ENCODE data around the gene NOS1.
"Not testable (repeated sequence)": the region's sequence is repeated elsewhere in the genome, so short reads cannot be mapped to it uniquely, and the experiment has no call there.

NOS1 gene

DNA sequence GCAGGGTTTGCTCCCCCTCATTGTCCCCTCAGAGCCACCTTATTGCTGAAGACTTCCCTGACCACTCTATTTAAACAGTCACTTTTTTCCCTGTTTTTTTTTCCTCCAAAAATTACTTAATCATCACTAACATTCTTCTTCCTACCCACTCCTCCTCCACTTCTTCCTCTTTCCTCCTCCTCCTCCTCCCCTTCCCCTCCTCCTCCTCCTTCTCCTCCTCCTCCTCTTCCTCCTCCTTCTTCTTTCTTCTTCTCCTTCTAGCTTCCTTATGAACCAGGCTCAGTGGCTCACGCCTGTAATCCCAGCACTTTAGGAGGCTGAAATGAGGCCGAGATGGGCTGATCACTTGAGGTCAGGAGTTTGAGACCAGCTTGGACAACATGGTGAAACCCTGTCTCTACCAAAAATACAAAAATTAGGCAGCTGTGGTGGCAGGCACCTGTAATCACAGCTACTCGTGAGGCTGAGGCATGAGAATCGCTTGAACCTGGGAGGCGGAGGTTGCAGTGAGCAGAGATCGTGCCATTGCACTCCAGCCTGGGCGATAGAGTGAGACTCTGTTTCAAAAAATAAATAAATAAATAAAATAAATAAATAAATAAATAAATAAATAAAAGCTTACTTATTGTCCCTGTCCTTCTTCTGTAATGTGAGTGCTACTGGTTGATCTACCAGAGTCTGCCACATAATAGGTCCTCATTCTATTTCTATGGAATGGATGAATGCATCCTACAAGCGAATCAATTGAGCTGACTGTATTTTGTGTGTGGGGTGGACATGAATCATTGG lies 161.3 kb downstream of the NOS1 start:
- DNase-seq = not testable (repeated sequence)

DNA sequence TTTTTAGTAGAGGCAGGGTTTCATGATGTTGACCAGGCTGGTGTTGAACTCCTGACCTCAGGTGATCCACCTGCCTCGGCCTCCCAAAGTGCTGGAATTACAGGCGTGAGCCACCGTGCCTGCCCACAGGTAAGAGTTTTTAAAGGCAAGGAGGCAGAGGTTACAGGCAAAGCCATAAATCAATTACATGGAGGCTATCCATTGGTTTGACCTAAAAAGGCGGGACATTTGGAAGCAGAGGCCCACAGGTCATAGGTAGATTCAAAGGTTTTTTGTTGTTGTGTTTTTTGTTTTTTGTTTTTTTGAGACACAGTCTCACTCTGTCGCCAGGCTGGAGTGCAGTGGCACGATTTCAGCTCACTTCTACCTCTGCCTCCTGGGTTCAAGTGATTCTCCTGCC lies 165.1 kb downstream of the NOS1 start:
- DNase-seq = not testable (repeated sequence)

DNA sequence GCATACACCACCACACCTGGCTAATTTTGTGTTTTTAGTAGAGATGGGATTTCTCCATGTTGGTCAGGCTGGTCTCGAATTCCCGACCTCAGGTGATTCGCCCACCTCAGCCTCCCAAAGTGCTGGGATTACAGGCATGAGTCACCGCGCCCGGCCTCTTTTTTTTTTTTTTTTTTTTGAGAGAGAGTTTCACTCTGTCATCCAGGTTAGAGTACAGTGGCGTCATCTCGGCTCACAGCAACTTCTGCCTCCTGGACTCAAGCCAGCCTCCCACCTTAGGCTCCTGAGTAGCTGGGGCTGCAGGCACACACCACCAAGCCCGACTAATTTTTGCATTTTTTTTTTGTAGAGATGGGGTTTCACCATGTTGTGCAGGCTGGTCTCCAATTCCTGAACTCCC lies 166.4 kb downstream of the NOS1 start:
- DNase-seq = not testable (repeated sequence)

DNA sequence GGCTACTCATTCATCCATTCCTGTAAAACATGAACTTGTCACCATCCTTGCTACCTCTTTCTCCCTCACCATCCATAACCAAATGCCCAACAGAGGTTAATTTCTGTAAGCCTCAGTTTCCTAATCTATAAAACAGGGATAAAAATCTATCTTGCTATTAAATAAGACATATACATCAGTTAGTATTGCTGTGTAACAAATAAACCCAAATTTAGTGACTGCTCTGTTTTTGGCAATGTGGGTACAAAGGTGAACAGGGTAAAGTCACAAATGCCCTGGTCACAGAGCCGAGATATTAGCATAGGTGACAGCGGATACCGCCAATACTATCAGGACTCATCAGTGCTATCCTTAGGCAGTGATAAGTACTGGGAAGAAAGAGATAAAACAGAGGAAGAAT lies 167.5 kb downstream of the NOS1 start:
- no peak for DNase-seq

DNA sequence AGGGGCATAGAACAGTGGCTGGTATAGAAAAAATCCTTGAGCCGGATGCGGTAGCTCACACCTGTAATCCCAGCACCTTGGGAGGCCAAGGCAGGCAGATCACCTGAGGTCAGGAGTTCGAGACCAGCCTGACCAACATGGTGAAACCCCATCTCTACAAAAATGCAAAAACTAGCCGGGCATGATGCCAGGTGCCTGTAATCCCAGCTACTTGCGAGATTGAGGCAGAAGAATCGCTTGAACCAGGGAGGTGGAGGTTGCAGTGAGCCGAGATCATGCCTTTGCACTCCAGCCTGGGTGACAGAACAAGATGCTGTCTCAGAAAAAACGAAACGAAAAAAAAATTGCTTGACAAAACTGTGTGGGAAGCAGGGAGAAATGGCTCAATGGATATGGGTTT lies 168.8 kb downstream of the NOS1 start:
- not testable (repeated sequence) for DNase-seq

DNA sequence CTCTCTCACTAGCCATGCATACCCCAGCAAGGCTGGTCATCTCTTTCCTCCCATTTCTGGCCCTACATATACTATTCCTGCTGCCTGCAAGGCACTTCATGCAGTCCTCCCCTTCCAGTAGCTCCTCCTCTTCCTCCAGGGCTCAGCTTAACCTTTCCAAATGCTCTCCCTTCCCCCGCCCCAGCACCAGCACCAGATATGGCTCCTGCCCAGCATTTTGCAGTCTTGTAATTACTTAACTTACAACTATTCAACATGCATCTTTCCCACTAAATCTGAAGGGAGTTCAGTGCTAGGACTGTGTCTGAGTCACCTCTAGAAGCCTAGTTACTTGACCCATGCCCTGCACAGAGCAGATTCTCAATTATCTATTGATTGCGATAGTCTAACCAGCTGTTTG lies 169.4 kb downstream of the NOS1 start:
- DNase-seq = no peak

DNA sequence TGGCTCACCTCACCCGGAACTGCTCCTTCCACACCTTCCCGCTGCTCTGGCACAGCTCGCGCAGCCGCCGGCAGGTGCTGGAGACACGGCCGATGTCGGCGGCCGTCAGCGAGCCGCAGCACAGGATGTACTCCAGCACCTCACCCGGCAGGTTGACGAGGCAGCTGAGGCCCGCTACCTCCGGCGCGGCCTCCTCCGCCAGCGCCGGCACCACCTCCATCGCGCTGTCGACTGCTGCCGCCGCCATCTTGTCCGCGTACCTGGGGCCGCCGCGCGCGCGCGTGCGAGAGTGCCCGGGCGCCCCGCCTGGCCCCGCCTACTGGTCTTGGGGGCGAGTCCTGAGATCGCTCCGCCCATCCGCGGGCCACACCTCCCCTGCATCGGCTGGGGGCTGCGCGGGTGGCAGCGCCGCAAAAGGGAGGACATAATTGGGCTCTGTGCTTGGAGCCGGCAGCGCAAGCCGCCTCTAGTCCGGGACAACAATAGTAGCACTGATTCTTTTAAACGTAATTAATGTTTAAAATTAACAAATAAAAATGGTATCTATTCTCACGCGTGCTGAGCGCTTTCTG lies 171.1 kb downstream of the NOS1 start, which contains the start of gene FBXO21:
Gene FBXO21, minus strand, starts transcription at position 261 of the 572 bp plus-strand sequence. Its CDS starts 14 bp downstream, at position 247.
- DNase-seq = peak; percentile 91

DNA sequence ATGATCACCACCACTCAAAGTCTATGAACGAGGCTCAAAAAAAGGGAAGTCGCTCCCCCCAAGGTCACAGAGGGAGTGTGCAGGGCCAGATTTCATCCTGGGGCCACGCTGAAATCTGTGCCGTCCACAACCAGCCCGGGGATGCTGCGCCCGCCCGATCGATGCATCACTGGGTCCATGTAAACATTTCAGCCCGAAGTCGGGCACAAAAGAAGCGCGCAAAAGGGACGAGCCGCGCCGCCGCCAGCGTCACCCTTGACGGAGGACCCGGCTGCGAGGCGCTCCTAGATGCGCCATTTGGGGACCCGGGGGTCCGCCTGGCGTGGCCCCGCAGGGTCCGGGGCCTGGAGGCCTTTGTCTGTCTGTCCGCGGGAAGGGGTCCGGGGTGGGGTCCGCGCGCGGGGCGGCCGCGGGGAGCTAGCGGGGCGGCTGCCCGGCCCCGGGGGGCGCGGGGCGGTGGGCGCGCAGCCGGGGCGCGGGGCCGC lies 171.7 kb downstream of the NOS1 start:
- peak; percentile 18 for DNase-seq

DNA sequence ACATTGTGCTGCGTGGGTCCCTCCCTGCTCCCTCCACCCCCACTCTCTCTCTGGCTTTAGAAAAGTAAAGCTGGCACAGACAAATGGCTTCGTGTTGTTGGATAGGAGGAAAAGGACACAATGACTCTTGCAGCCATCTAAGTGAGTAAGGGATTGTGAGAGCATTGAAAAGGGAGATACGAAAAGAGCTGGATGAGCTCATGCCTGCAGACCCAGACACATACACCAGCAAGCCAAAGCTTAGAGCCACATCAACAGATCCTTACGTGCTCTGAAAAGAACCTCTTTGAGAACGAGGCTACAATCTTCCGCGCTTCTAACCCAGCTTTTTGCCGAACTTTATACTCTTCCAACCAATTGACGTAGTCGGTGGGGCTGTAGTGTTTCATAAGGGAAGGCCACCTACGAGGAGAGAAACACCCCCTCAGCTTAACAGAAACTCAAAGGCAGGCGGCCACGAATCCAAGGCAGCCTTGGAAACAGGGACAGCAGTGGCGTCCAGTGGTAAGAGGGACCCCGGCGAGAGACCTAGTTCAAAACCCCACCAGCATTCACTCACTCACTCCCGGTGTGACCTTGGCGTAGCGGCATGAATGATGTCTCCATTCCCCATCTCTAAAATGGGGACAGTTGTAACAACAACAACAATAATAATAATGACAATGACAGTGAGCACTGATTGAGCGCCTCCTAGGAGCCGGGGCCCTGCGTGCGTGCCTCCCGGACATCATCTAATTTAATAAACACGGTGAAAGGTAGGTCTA lies 172.3 kb downstream of the NOS1 start:
- DNase-seq = no peak

DNA sequence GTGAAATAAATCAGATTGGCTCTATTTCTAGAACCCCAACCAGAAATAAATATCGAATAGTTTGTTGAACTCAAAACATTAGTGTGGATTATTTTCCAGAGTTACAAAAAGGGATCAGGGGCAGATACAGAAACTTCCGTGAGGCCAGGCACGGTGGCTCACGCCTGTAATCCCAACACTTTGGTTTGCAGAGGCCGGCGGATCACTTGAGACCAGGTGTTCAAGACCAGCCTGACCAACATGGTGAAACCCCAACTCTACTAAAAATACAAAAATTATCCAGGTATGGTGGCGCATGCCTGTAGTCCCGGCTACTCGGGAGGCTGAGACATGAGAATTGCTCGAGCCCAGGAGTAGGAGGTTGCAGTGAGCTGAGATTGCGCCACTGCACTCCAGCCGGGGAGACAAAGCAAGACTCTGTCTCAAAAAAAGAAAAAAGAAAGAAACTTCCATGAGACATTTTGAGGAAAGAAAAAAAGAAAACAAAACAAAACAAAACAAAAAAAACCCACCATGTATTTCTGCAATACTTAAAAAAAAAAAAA lies 173.2 kb downstream of the NOS1 start:
- DNase-seq = no peak

DNA sequence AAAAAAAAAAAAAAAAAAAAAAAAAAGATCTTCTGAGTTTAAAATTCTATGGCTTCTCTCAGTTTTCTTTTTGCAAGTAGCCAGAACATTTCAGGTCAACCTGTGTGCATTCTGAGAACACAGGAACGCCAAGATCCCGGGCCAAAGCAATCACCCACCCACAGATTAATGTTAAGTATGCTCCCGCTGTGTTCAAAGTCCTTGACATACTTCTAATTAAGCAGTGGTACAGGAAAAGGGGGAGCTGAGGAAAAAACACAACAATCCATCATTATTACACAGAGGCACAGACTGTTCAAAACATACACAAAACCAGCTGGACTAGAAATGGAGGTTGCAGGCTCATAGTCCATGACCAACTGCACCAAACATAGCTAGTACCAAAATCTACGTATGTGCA lies 174.0 kb downstream of the NOS1 start:
- DNase-seq = no peak

DNA sequence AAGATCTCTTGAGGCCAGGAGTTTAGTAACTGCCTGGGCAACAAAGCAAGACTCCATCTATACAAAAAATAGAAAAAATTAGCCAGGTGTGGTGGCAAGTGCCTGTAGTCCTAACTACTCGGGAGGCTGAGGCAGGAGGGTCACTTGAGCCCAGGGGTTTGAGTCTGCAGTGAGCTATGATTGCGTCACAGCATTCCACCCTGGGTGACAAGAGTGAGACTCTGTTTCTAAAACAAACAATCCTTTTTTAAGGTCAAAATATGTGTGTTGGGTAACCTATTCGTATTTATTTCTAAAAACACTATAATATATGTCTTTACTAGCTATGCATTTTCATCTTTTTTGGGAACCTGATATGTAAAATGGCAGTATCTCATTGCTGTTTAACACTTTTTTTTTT lies 178.6 kb downstream of the NOS1 start:
- DNase-seq = no peak

DNA sequence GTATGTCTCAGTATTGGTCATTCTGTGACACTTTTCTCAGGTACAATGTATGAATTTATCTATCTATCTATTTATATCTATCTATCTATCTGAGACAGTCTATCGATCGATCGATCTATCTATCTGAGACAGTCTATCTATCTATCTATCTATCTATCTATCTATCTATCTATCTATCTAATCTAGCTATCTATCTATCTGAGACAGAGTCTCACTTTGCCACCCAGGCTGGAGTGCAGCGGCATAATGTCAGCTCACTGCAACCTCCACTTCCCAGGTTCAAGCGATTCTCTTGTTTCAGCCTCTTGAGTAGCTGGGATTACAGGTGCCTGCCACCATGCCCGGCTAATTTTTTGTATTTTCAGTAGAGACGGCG lies 180.0 kb downstream of the NOS1 start:
- not testable (repeated sequence) for DNase-seq

DNA sequence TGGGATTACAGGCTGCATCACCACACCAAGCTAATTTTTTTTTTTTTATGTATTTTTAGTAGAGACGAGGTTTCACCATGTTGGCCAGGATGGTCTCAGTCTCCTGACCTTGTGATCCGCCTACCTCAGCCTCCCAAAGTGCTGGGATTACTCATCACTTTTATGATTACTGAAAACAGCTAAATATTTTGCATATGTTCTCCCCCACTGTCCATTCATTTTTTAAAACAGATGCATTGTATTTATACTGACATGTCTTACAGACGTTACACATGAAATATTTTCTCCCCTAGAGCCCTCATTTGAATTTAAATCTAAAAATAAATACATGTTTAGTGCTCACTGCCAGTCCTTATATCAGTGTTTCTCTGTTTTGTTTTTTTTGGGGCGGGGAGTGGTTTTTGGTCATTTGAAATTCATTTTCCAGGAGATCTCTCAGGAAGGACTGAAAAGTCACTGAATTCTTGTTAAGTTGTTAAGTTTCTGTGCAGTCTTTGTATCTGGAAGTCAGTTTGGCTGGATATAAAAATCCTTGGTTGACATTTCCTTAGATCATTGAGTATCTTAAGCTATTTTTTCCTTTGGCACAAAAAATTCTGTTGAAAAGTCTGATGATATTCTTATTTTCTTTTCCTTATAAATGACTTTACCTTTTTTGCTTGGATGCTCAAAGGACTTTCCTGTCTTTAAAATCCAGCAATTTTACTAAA lies 180.5 kb downstream of the NOS1 start:
- DNase-seq = no peak

DNA sequence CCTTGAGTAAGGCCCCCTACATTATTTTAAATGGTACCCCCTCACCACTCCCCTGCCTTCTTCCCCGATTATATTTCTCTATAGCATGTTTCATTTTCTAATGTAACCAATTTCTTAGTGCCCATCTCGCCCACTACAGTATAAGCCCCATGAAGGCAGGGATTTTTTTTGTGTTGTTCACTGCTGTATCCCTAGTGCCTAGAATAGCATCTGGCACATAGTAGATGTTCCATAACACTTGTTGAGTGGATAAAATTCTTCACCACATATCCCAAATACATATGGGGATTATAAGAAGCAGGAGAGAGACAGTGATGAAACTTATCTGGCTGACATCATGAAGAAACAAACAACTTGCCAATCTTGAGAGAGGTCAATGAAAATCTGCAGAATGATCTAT lies 182.7 kb downstream of the NOS1 start:
- no peak for DNase-seq

DNA sequence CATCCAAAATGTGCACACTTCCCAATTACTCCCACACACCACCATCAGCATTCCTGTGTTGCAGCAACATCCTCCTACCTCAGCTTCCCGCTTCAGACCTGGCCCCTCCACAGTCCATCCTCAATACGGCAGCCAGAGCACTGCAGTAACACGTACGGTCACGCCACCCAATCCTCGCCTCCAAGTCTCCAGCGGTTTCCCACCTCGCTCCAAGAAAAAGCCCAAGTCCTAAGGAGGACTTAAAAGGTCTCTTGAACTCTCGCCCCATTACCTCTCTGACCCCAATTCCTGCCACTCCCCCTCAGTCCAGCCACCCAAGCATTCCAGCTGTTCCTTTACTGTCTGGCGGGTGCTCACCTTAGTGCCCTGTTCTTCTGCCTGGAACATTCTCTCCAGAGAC lies 183.1 kb downstream of the NOS1 start:
- no peak for DNase-seq

DNA sequence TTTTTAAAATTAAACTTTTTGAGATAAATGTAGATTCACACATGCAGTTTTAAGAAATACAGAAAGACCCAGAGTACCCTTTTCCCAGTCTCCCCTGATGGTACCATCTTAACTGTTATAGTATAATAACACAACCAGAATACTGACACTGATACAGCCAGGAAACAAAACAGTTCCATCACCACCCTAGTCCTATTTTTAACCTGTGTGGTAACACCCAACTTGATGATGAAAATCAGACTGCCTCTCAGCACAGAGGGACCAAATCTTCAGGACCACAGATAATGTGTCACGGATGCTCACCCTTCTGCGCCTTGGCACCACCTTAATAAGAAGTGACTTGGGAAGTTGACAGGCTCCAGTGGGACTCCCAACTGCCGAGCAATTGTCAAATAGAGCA lies 189.3 kb downstream of the NOS1 start:
- no peak for DNase-seq

DNA sequence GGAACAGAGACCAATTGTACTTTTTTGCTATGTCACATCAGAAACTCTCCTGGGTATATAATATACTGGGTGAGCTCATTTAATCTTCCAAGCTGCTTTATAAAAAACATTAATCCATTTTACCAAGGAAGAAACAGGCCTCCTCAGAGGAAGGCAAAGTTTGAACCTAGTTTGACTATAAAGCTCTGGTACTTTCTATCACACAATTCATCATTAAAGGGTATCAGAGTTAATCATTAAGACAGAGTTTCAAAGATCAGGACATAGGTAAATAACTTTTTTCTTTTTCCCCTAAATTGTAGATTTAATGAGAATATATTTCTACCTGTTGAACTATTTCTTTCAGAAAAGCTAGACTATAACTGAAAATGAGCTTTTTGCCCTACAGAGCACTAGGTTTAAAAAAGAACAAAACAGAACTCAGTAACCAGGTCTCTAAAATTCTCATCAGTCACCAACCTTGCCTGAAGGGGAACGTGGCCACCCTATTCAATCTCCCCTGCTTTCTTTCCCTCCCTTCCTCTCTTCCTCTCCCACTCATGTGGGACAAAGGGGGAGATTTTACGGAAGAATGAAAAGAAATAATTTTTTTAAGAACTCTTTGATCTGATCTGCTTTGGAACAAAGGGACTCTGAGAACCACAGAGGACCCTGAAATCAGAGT lies 189.8 kb downstream of the NOS1 start:
- no peak for DNase-seq

DNA sequence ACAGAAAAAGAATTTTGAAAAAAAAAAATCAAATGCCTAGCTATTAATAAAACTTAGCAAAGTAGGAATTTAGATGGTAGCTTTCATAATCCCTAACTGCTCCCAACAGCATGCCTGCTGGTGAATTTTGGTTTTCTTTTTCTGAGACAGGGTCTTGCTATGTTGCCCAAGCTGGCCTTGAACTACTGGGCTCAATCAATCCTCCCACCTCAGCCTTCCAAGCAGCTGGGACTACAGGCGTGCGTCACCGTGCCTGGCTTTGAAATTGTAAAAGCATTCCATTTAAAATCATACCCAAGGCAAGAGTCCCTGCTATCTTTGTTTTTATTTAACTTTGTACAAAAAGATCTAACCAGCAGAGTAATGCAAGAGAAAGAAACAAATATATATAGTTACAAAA lies 191.9 kb downstream of the NOS1 start:
- no peak for DNase-seq

DNA sequence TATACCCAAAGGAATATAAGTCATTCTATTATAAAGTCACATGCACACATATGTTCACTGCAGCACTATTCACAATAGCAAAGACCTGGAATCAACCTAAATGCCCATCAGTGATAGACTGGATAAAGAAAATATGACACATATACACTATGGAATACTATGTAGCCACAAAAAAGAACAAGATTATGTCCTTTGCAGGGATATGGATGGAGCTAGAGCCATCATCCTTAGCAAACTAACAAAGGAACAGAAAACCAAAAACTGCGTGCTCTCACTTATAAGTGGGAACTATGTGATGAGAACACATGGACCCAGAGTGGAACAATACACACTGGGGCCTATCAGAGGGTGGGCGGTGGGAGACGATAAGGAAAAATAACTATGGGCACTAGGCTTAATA lies 192.4 kb downstream of the NOS1 start:
- no peak for DNase-seq

DNA sequence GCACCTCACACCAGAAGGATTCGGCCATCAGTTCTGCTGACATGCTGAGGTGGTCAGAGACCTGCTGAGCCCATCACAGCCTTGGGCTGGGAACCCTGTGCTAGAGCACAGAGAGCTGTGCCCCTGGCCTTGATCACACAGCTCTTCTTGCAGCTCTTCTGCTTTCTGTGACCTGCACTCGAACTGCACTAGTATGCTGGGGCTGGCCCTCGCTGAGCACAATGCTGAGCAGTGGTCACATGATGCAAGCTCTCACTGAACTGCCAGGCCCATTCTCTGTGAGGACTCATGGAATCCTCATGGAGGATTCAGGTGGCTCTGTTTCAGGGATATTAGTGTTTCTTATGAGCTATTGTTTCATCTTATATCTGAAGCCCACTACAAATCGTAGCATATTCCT lies 193.7 kb downstream of the NOS1 start:
- DNase-seq = no peak

DNA sequence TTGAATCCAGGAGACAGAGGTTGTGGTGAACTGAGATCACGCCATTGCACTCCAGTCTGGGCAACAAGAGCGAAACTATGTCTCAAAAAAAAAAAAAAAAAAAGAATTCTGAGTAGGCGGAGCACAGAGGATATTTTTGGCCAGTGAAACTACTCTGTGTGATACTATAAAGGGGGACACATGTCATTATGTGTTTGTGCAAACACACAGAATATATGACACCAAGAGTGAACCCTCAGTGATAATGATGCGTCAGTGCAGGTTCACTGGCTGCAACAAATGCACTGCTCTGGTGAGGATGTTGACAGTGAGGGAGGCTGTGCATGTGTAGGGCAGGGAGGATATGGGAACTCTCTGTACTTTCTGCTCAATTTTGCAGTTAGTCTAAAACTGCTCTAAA lies 195.3 kb downstream of the NOS1 start:
- no peak for DNase-seq
